MG63 (cell line): ENCODE results near the gene SH3GLB1. TPM values are rescaled to one million over a fixed set of nuclear protein-coding genes. Genes with fewer than 3 reads are reported as not detected.
"Not testable (repeated sequence)": the region's sequence is repeated elsewhere in the genome, so short reads cannot be mapped to it uniquely, and the experiment has no call there.

ENCODE experiments used
- DNase-seq: peaks from one replicate; pipeline ENCODE4 v3.0.0-alpha.2; 2020
- H3K27me3 ChIP-seq: fragments of 250-450 bp; sonication (Bioruptor Pico); 2 replicates; pipeline ENCODE4 v1.5.1; 2020; ENCODE audit warnings: mild to moderate bottlenecking, moderate library complexity
- H3K36me3 ChIP-seq: fragments of 250-450 bp; sonication (Bioruptor Pico); 2 replicates; pipeline ENCODE4 v1.5.1; 2020; ENCODE audit warnings: mild to moderate bottlenecking, moderate library complexity
- H3K4me3 ChIP-seq: fragments of 250-450 bp; sonication (Bioruptor Pico); 2 replicates; pipeline ENCODE4 v1.5.1; 2020; ENCODE audit warnings: mild to moderate bottlenecking, moderate library complexity
- H3K9me3 ChIP-seq: fragments of 250-450 bp; sonication (Bioruptor Pico); 2 replicates; pipeline ENCODE4 v1.5.1; 2020; ENCODE audit warnings: mild to moderate bottlenecking, moderate library complexity
- total RNA-seq: library from RNA; depleted of rRNA; stranded (reverse); fragments of >200 nt; shearing (Covaris generic); gene quantifications from 2 replicates; pipeline ENCODE4 v1.2.3, GENCODE V29; 2014; ENCODE audit warnings: low replicate concordance; rRNA removed

Gene SH3GLB1
- total RNA-seq = 24.1 and 25.1 TPM in 2 replicates

- no peaks in the 10 kb centered on the region for H3K9me3 ChIP-seq
- H3K36me3 ChIP-seq = peaks cover 3% of the 10 kb centered on the region
- peak within 1 kb of the TSS; percentile 68 for H3K4me3 ChIP-seq
- DNase-seq = peak; percentile 89
- H3K27me3 ChIP-seq = no peaks in the 10 kb centered on the region
Observed at GRCh38 chr1:86704458-86704971, at the start of gene SH3GLB1. Gene SH3GLB1, plus strand, starts transcription at chr1:86704576. Its CDS starts 324 bp downstream, at chr1:86704900.

- H3K4me3 ChIP-seq, H3K36me3 ChIP-seq, H3K27me3 ChIP-seq, H3K9me3 ChIP-seq, DNase-seq: not testable (repeated sequence)
Observed at GRCh38 chr1:86658381-86658780, 46.0 kb upstream of the SH3GLB1 start.

- no peak overlapping the region for H3K4me3 ChIP-seq
- no peaks in the 10 kb centered on the region for H3K27me3 ChIP-seq
- H3K36me3 ChIP-seq = no peaks in the 10 kb centered on the region
- no peaks in the 10 kb centered on the region for H3K9me3 ChIP-seq
- DNase-seq = no peak
Observed at GRCh38 chr1:86666368-86666767, 38.0 kb upstream of the SH3GLB1 start.

GRCh38 chr1:86687595-86687994 is 16.8 kb upstream of the SH3GLB1 start:
- H3K9me3 ChIP-seq = no peaks in the 10 kb centered on the region
- no peaks in the 10 kb centered on the region for H3K27me3 ChIP-seq
- no peaks in the 10 kb centered on the region for H3K36me3 ChIP-seq
- no peak overlapping the region for H3K4me3 ChIP-seq
- no peak for DNase-seq

DNA sequence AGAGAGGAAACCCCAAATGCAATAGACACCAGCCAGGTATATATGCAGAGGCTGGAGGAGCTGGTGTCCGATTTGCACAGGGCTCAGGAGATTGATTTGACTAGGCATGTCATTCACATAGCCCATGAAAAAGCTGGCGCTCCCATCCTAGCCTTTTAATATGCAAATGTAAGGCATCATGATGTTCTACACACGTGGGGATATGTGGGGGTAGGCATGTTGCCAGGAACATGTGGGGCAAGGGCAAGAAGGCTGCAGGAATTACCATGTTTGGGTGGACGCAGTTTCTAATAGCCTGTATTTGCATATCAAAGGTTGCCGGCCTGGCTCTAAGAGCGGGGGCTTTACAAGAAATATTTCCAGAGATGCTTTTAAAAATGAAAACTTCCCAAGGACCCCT is 11.7 kb upstream of the SH3GLB1 start:
- no peak for DNase-seq
- no peak overlapping the region for H3K4me3 ChIP-seq

DNA sequence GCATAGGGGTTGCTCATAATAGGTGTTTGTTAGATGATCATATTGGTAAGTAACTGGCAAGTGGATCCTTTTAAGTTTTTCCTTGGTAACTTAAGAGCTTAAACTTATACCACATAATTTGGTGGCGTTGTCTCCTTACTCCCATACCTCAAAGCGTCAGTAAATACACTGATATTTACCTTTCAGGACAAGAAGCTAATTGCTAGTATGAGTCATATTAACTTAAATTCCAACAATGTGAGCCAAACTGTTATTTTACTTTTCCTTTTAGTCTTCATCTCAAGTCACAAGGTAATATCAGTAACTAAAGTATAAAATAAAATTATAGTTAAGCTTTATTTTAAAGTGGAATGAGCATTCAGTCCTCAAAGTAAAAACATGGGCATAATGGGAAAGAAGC is 9.0 kb upstream of the SH3GLB1 start:
- DNase-seq = no peak
- H3K36me3 ChIP-seq = no peaks in the 10 kb centered on the region
- no peaks in the 10 kb centered on the region for H3K9me3 ChIP-seq
- H3K27me3 ChIP-seq = peaks cover 10% of the 10 kb centered on the region
- no peak overlapping the region for H3K4me3 ChIP-seq

More for the DNA sequence above, 11.7 kb upstream of the SH3GLB1 start:
- peaks cover 10% of the 10 kb centered on the region for H3K27me3 ChIP-seq
- H3K9me3 ChIP-seq = no peaks in the 10 kb centered on the region
- no peaks in the 10 kb centered on the region for H3K36me3 ChIP-seq

GRCh38 chr1:86696522-86696921 is 7.9 kb upstream of the SH3GLB1 start:
- Histone ChIP-seq H3K9me3 (no peaks in the 10 kb centered on the region), H3K36me3 (no peaks in the 10 kb centered on the region), H3K4me3 (no peak overlapping the region), H3K27me3 (peaks cover 10% of the 10 kb centered on the region)
- DNase-seq = no peak

DNA sequence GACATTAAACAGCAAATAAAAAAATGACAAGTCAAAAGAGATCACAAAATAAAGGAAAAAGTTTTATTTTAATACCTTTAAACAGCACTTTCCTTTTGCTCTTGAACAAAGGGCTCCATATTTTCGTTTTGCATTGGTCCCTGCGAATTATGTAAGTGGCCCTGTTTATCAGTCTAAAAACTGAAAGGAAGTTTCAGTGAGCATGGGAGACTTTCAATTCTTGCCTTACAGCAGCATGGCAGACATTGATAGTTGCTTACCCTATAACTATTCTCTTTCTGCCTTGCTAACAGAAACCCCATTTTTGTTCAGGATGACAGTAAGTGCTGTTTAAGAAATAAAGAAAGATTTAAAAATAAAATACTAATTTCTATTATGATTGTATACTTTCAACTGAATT is 5.2 kb upstream of the SH3GLB1 start:
- H3K27me3 ChIP-seq = peaks cover 10% of the 10 kb centered on the region; the same call in 1 of the 2 replicates
- no peak for DNase-seq
- no peaks in the 10 kb centered on the region for H3K36me3 ChIP-seq
- no peaks in the 10 kb centered on the region for H3K9me3 ChIP-seq
- no peak overlapping the region for H3K4me3 ChIP-seq

DNA sequence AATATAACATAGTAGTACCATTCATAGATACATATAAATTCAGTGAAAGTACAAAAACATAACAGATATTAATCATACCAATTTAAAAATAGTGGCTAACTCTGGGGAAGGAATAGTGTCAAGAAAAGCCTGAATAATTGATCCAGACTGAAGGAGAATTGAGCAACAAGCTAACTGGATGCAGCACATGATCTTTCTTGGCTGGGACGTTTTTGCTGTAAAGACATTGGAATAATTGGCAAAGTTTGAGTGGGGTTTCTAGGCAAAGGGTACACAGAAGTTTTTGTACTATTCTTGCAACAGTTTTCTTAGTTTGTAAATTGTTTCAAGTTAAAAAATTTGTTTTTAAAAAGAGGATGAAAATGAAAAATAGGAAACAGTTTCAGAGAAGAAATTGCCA is 2.6 kb upstream of the SH3GLB1 start:
- no peak overlapping the region for H3K4me3 ChIP-seq
- DNase-seq = no peak
- no peaks in the 10 kb centered on the region for H3K36me3 ChIP-seq
- no peaks in the 10 kb centered on the region for H3K9me3 ChIP-seq
- no peaks in the 10 kb centered on the region for H3K27me3 ChIP-seq

- not testable (repeated sequence) for DNase-seq, H3K27me3 ChIP-seq
Observed at GRCh38 chr1:86702954-86703494, 1.4 kb upstream of the SH3GLB1 start.

DNA sequence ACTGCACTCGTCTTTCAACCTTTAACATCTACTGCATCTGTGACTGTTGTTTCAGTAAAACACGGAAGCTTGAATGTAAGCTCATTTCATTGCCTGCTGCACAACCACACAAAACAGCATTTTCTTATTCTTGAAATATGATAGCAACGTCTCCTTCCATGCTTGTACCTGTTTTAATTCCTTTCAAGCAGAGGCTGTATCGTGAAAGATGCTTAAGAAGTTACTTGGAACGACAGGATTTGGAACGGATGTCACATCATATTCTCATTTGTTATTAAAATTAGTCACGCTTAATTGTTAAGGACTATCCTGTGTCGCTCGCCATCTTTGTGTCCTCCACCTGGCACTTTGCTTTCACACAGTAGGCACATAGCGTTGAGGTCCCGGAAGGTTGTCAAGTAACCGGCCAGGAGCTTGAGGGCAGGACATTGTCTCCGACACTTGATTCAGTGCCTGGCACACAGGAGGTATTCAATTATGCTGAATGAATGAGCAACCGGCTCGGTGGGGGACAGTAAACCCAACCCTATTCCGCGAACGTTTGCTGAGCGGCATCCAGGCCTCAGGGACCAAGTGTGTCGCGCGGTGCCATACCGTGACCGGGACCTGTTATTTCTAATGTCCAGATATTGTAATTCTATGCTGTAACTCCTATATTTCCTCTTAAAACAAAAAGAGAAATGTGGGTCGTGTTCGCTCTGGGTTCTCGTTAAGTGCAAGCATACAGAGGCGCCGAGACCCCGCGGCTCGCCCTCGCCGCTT is 499 bp upstream of the SH3GLB1 start:
- no peaks in the 10 kb centered on the region for H3K27me3 ChIP-seq
- DNase-seq = no peak
- no peaks in the 10 kb centered on the region; the same call in 1 of the 2 replicates for H3K36me3 ChIP-seq
- peak overlapping the region; percentile 68 for H3K4me3 ChIP-seq
- no peaks in the 10 kb centered on the region for H3K9me3 ChIP-seq

More at GRCh38 chr1:86702954-86703494, 1.4 kb upstream of the SH3GLB1 start:
- not testable (repeated sequence) for H3K4me3 ChIP-seq, H3K36me3 ChIP-seq, H3K9me3 ChIP-seq

DNA sequence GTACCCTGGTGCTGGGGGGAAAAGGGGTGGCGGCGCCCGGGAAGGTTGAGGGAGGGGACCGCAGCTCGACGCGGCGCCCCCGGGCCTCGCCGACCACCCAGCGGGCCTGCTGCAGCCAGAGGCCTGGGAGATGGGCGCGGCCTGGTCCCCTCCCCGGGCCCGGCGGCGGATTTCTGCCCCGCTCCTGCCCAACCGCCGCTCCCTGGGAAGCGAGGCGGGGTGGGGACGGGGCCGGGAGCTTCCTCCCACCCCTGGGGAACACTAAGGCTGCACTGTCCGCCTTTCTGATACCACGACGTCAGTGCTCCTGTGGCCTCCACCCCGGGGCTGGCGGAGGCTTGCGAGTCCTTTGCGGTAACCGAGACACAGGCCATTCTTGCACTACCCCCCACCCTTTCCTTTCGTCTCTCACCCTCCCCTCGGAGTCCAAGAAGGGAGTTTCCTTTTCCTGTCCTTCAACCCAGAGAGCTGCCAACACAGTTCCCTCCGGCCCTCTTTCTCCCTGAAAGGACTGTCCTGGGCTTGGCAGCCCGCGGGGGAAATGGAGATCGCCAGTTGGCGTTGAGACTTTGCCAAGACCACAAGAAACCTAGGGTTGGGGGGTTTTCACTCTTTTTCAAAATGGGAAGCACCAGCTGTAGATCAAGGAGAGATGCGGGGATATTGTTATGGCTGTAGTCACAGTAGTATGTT is 742 bp downstream of the SH3GLB1 start:
- DNase-seq = peak; percentile 66
- H3K27me3 ChIP-seq = no peaks in the 10 kb centered on the region
- peak overlapping the region; percentile 68 for H3K4me3 ChIP-seq
- no peaks in the 10 kb centered on the region for H3K9me3 ChIP-seq
- peaks cover 3% of the 10 kb centered on the region for H3K36me3 ChIP-seq

GRCh38 chr1:86705665-86705985 is 1.2 kb downstream of the SH3GLB1 start:
- H3K4me3 ChIP-seq = peak overlapping the region; percentile 68
- H3K9me3 ChIP-seq = no peaks in the 10 kb centered on the region
- H3K27me3 ChIP-seq = no peaks in the 10 kb centered on the region
- H3K36me3 ChIP-seq = peaks cover 3% of the 10 kb centered on the region
- DNase-seq = peak; percentile 9

GRCh38 chr1:86706018-86706635 is 1.8 kb downstream of the SH3GLB1 start:
- no peaks in the 10 kb centered on the region for H3K27me3 ChIP-seq
- no peak for DNase-seq
- peaks cover 3% of the 10 kb centered on the region for H3K36me3 ChIP-seq
- no peaks in the 10 kb centered on the region for H3K9me3 ChIP-seq
- peak overlapping the region; percentile 68 for H3K4me3 ChIP-seq

DNA sequence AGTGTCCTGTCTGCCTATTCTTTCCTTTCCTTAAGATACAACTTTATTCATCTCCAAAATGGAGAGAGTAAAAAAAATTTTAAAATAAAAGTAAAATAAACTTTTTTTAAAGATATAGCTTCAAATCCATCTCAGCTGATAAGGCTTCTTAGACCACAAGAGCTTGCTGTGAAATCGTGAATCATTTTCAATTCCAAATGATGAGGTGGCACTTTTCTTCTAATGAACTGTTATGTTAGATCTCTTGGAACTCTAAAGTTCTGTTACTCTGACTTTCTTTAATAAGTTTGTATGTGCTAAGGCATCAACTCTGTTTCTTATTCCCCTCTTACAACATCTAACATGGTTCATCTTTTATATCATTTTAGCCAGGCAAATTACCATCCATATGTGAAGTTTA is 4.5 kb downstream of the SH3GLB1 start:
- H3K27me3 ChIP-seq = no peaks in the 10 kb centered on the region
- H3K36me3 ChIP-seq = peaks cover 5% of the 10 kb centered on the region
- no peak for DNase-seq
- H3K4me3 ChIP-seq = no peak overlapping the region
- H3K9me3 ChIP-seq = no peaks in the 10 kb centered on the region

DNA sequence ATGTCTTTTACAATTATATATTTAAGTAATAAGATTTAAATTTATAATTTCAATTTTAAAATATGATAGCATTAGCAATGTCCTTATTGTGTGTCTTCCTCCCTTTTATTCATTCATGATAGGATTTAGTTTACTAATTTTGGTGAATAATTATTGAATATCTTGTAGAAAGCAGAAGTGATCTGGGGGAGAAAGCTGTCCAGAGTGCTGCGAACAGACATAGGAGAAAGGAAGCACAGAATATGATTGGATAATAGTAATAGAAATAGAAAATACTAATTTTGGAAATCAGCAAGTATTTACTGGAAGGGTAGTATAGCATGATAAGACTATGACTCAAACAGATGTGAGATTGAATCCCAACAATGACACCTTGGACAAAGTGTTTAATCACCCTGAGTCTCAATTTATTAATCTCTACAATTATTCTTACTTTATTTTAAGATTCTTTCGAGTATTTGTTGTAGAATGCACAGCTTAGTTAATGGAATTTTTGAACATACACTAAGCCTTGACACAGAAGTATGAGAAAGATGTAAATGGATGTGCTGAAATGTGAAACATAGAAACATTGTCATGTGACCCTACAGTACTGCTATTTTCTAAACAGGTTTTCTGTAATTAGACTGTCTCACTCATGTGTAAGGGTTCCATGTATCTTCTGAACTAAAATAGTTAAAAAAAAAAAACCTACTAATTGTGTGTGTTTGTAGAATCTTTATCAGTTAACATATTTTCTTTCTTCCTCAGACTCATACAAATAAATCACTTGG is 7.9 kb downstream of the SH3GLB1 start:
- H3K36me3 ChIP-seq = peaks cover 24% of the 10 kb centered on the region
- no peak overlapping the region for H3K4me3 ChIP-seq
- no peaks in the 10 kb centered on the region for H3K9me3 ChIP-seq
- H3K27me3 ChIP-seq = no peaks in the 10 kb centered on the region
- no peak for DNase-seq
